ENCODE results near the gene WDR90. TPM values are rescaled to one million over a fixed set of nuclear protein-coding genes. Genes with fewer than 3 reads are reported as not detected.
A peak's percentile ranks its signal among the peaks of the same experiment; 100 is the strongest.
"Not testable (repeated sequence)": the region's sequence is repeated elsewhere in the genome, so short reads cannot be mapped to it uniquely, and the experiment has no call there.

The WDR90 gene
- total RNA-seq, 4 donors from 2014 or later = 18.2 to 79.3 (median 46.9) TPM

DNA sequence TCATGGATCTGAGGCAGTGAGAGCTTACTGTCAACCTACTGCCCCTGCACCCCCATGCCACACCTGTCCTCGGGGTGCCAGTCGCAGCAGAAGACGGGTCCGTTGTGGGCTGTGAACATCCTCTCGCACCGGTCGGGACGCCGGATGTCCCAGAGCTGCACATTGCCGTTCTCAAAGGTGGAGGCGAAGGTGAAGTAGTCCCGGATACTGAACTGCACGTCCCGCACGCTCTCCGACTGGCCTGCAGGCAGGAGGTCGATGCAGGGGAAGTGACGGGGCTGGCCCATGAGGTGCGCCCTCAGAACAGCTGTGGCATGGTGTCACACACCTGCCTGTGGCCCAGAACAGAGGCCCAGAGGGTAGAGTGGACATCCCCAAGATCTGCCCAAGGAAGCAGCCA lies 38.3 kb downstream of the WDR90 start:
- Histone ChIP-seq H3K4me1 (peaks cover 7 to 30% of the 10 kb centered on the region in 2 donors), H3K36me3 (no peaks in the 10 kb centered on the region), H3K9me3 (no peaks in the 10 kb centered on the region), H3K27ac (no peak overlapping the region), H3K27me3 (no peaks in the 10 kb centered on the region), H3K4me3 (no peak overlapping the region)
- no peak for TF ChIP-seq POLR2A (IDR thresholded peaks at IDR 0.05)
- TF ChIP-seq, protein P1, sequence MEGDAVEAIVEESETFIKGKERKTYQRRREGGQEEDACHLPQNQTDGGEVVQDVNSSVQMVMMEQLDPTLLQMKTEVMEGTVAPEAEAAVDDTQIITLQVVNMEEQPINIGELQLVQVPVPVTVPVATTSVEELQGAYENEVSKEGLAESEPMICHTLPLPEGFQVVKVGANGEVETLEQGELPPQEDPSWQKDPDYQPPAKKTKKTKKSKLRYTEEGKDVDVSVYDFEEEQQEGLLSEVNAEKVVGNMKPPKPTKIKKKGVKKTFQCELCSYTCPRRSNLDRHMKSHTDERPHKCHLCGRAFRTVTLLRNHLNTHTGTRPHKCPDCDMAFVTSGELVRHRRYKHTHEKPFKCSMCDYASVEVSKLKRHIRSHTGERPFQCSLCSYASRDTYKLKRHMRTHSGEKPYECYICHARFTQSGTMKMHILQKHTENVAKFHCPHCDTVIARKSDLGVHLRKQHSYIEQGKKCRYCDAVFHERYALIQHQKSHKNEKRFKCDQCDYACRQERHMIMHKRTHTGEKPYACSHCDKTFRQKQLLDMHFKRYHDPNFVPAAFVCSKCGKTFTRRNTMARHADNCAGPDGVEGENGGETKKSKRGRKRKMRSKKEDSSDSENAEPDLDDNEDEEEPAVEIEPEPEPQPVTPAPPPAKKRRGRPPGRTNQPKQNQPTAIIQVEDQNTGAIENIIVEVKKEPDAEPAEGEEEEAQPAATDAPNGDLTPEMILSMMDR (IDR thresholded peaks at IDR 0.05) = no peak
- intact Hi-C loops (cut with DNase I; ENCODE audit: low total_unique reads) = no loop called here
- DNase-seq = no peak

DNA sequence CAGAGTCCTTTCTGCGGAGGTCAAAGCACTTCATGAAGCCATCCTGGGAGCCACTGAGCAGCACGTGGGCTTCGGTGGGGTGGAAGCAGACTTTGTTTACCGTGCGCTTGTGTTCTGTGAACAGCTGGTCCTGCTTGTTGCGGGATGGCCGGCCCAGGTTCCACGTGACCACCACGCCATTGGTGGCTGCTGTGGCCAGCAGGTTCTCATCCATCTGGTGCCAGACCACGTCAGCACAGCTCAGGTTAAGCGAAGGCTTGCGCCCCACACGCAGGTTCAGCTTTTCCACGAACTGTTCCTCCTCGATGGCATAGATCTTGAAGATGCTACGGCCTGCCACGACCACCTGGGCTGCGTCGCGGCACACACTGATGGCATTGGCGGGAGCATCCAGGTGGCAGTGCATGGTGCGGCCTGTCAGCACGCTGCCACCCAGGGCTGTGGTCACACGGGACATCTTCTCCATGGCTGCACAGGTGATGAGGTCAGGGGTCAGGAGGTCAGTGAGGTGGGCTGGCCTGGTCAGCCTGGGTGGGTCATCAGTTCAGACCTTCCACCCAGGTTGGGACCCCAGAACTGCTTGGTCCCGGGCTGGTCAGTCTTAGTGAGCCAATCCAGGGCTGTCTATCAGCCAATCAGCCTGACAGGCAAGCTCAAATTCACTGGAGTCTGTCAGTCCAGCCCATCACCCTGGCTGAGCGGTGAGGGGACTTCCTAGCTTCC lies 40.2 kb downstream of the WDR90 start:
- Histone ChIP-seq H3K27ac (peak overlapping the region; percentile 74 to 87), H3K4me3 (peak overlapping the region; percentile 84 to 89), H3K36me3 (no peaks in the 10 kb centered on the region), H3K9me3 (no peaks in the 10 kb centered on the region), H3K4me1 (peaks cover 7 to 27% of the 10 kb centered on the region in 2 donors), H3K27me3 (peaks cover 3 to 7% of the 10 kb centered on the region in 2 donors)
- intact Hi-C loops (cut with DNase I; ENCODE audit: low total_unique reads) = no loop called here
- TF ChIP-seq, protein P1 (IDR thresholded peaks at IDR 0.05) = no peak
- no peak for DNase-seq

- H3K4me3 ChIP-seq; H3K27ac ChIP-seq; DNase-seq; H3K36me3 ChIP-seq; H3K9me3 ChIP-seq; intact Hi-C loops (cut with DNase I; ENCODE audit: low total_unique reads): not testable (repeated sequence)
- peaks cover 7 to 26% of the 10 kb centered on the region in 2 donors for H3K4me1 ChIP-seq
- peaks cover 17 to 22% of the 10 kb centered on the region in 2 donors for H3K27me3 ChIP-seq
Observed at GRCh38 chr16:691242-691641, 42.1 kb downstream of the WDR90 start.

DNA sequence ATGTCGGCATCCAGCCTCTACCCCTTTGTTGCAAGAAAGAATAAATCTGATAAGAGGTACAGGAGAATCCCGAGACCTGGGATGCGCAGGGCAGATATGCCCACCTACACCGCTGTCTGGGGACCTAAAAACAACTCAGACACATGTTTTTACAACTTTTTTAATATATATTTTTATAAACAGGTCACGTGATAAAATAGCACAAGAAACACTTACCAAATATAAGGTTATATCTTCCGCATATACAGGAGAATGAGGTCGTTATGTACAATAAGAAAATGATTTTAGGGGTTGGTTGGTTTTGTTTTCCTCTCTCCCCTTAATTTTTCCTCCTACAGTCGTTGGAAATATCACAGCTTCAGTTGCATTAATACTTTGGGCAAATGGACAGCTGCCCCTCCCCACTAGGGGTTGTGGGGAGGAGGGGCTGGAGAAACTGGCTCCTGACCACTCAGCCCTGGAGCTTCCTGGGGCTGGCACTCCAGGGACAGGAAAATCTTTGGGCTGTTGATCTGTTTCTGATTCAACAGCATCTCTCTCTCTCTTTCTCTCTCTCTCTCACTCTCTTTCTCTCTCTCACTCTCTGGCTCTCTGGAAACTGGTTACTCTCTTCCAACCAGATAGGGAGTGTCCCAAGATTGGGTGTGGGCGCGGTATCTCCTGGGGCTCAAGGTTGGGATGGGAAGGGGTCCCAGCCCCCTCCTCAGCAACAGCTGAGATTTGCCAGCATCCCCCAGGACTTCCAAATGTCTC lies 43.4 kb downstream of the WDR90 start:
- intact Hi-C loops (cut with DNase I; ENCODE audit: low total_unique reads) = no loop called here
- Histone ChIP-seq H3K9me3 (no peaks in the 10 kb centered on the region), H3K4me1 (peaks cover 7 to 26% of the 10 kb centered on the region in 2 donors), H3K4me3 (no peak overlapping the region), H3K27me3 (peaks cover 17 to 24% of the 10 kb centered on the region in 2 donors), H3K27ac (no peak overlapping the region), H3K36me3 (no peaks in the 10 kb centered on the region)
- no peak for TF ChIP-seq POLR2A (IDR thresholded peaks at IDR 0.05)
- TF ChIP-seq, protein P1 (IDR thresholded peaks at IDR 0.05) = no peak
- no peak for DNase-seq

DNA sequence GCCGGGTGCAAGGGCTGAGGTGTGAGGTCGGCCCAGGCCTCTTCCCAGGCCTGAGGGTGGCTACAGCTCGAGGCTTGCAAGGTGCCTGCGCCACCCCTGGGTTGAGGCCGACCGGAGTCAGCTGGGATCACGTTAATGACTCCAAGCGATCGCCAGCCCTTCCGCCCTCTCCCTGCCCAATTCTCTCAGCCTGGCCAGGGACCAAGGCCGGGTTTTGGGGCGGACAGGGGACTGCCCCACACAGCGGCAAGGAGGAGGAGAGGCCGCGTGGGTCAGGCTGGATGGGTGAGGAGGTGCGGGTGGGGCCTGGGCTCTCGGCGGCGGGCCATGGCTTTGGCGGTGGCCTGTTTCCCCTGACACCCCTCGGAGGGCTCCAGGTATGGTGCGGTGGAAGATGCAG lies 44.2 kb downstream of the WDR90 start:
- no peak overlapping the region for H3K4me3 ChIP-seq
- DNase-seq = no peak
- no peaks in the 10 kb centered on the region for H3K9me3 ChIP-seq
- no peak overlapping the region for H3K27ac ChIP-seq
- H3K27me3 ChIP-seq = peaks cover 17 to 24% of the 10 kb centered on the region in 2 donors
- intact Hi-C loops (cut with DNase I; ENCODE audit: low total_unique reads) = no loop called here
- H3K4me1 ChIP-seq = peaks cover 7 to 26% of the 10 kb centered on the region in 2 donors
- TF ChIP-seq POLR2A (IDR thresholded peaks at IDR 0.05) = no peak
- TF ChIP-seq, protein P1 (IDR thresholded peaks at IDR 0.05) = no peak
- H3K36me3 ChIP-seq = no peaks in the 10 kb centered on the region

All from uterus (tissue), 4 donors.